SK-N-SH (cell line): ENCODE measurements around the gene LGALS8. TPM values are rescaled to one million over a fixed set of nuclear protein-coding genes. Genes with fewer than 3 reads are reported as not detected.
"Not testable (repeated sequence)": the region's sequence is repeated elsewhere in the genome, so short reads cannot be mapped to it uniquely, and the experiment has no call there.

Source experiments
- CTCF ChIA-PET: fragments of 300-600, 350-600 bp; formaldehyde crosslinking; extraction: SDS; loops from one replicate; lab custom pipeline; 2021; lab: Yijun Ruan, JAX
- POLR2A ChIA-PET: fragments of 350-600 bp; sonication (Branson Sonifier 250); formaldehyde crosslinking; extraction: SDS; loops from one replicate; lab custom pipeline; 2020; ENCODE audit warnings: antibody characterized with exemption, inconsistent platforms; lab: Yijun Ruan, JAX
- DNase-seq: peaks from one replicate; pipeline ENCODE4 v3.0.0; 2012
- H2AFZ ChIP-seq: fragments of 200-600 bp; sonication (generic); 2 replicates; pipeline ENCODE4 v1.8.1; 2016; ENCODE audit warnings: antibody characterized with exemption, mild to moderate bottlenecking, low read depth
- H3F3A ChIP-seq: fragments of 200-600 bp; sonication (generic); replicated peaks from 2 replicates; pipeline ENCODE3; 2016; ENCODE audit warnings: antibody characterized with exemption, mild to moderate bottlenecking; ENCODE audit not compliant: insufficient read depth
- H3K27ac ChIP-seq, 2 experiments: fragments of 200-500 bp in 1 of 2; fragments of 200-600 bp in 1 of 2; sonication (Bioruptor generic) in 1 of 2; sonication (generic), shearing (Covaris generic) in 1 of 2; 2 replicates each; pipeline versions ENCODE4 v1.5.1 to v1.6.1; 2014 to 2016; ENCODE audit warnings: low read depth in 2 of 2, inconsistent platforms in 1 of 2, low read length in 1 of 2, mild to moderate bottlenecking in 1 of 2, mixed read lengths in 1 of 2
- H3K27me3 ChIP-seq: fragments of 200-600 bp; sonication (generic), shearing (Covaris generic); 2 replicates; pipeline ENCODE4 v1.6.1; 2016; ENCODE audit warnings: mixed run types; ENCODE audit not compliant: insufficient read depth
- H3K36me3 ChIP-seq, 2 experiments: fragments of 200-500 bp in 1 of 2; fragments of 200-600 bp in 1 of 2; sonication (Bioruptor generic) in 1 of 2; sonication (generic) in 1 of 2; replicated peaks in 1 of 2; 2 replicates each; pipeline versions ENCODE3 to v1.5.1; 2014 to 2016; ENCODE audit warnings: low read length in 1 of 2, mild to moderate bottlenecking in 1 of 2; ENCODE audit not compliant: insufficient read depth in 2 of 2, control insufficient read depth in 1 of 2
- H3K4me1 ChIP-seq, 2 experiments: fragments of 200-500 bp in 1 of 2; fragments of 200-600 bp in 1 of 2; sonication (Bioruptor generic) in 1 of 2; sonication (generic), shearing (Covaris generic) in 1 of 2; 2 replicates each; pipeline versions ENCODE4 v1.5.1 to v1.6.1; 2014 to 2016; ENCODE audit warnings: low read depth in 1 of 2, low read length in 1 of 2, mixed run types in 1 of 2; ENCODE audit not compliant: insufficient read depth in 2 of 2, control insufficient read depth in 1 of 2
- H3K4me2 ChIP-seq: fragments of 200-600 bp; sonication (generic), shearing (Covaris generic); 2 replicates; pipeline ENCODE4 v1.6.1; 2017; ENCODE audit warnings: mixed run types
- H3K4me3 ChIP-seq, 2 experiments: fragments of 200-500 bp in 1 of 2; fragments of 200-600 bp in 1 of 2; sonication (Bioruptor generic) in 1 of 2; sonication (generic), shearing (Covaris generic) in 1 of 2; 2 replicates each; pipeline versions ENCODE4 v1.5.1 to v1.8.1; 2014 to 2016; ENCODE audit warnings: low read depth in 2 of 2, inconsistent platforms in 1 of 2, low read length in 1 of 2, mild to moderate bottlenecking in 1 of 2, mixed read lengths in 1 of 2, moderate library complexity in 1 of 2
- H3K79me2 ChIP-seq: fragments of 200-600 bp; sonication (generic); 2 replicates; pipeline ENCODE4 v1.8.1; 2017; ENCODE audit warnings: mild to moderate bottlenecking; ENCODE audit not compliant: insufficient read depth
- H3K9ac ChIP-seq: fragments of 200-600 bp; sonication (generic); 2 replicates; pipeline ENCODE4 v1.6.1; 2017; ENCODE audit warnings: mixed run types
- H3K9me2 ChIP-seq: fragments of 200-600 bp; sonication (generic); 2 replicates; pipeline ENCODE4 v1.6.1; 2017; ENCODE audit warnings: mixed run types
- H3K9me3 ChIP-seq: fragments of 200-600 bp; sonication (generic); 2 replicates; pipeline ENCODE4 v1.6.1; 2017; ENCODE audit warnings: mixed run types, mild to moderate bottlenecking, moderate library complexity
- H4K20me1 ChIP-seq: fragments of 200-600 bp; sonication (generic); 2 replicates; pipeline ENCODE4 v1.6.1; 2017; ENCODE audit warnings: mild to moderate bottlenecking, mixed run types; ENCODE audit not compliant: insufficient read depth
- ELF1 ChIP-seq: IDR thresholded peaks from 2 replicates; pipeline ENCODE4 v1.4.0; 2012
- NFIC ChIP-seq: IDR thresholded peaks from 2 replicates; pipeline ENCODE4 v1.4.0; 2012; ENCODE audit warnings: borderline replicate concordance
- RFX5 ChIP-seq: IDR thresholded peaks from 2 replicates; pipeline ENCODE4 v1.6.1; 2012; ENCODE audit warnings: mild to moderate bottlenecking, improper control_type of control experiment, low read length
- SMC3 ChIP-seq: IDR thresholded peaks from 2 replicates; pipeline ENCODE4 v1.6.1; 2012; ENCODE audit warnings: low read depth, low read length, improper control_type of control experiment
- TAF1 ChIP-seq: IDR thresholded peaks from 2 replicates; pipeline ENCODE4 v1.6.1; 2012; ENCODE audit warnings: low read depth, mild to moderate bottlenecking, low read length, moderate library complexity, borderline replicate concordance
- TCF12 ChIP-seq: IDR thresholded peaks from 2 replicates; pipeline ENCODE4 v1.4.0; 2012
- TEAD4 ChIP-seq: IDR thresholded peaks from 2 replicates; pipeline ENCODE4 v1.4.0; 2012; ENCODE audit warnings: mild to moderate bottlenecking, borderline replicate concordance; ENCODE audit not compliant: insufficient read depth
- YY1 ChIP-seq: IDR thresholded peaks from 2 replicates; pipeline ENCODE4 v1.4.0; 2012; ENCODE audit warnings: low read depth, mild to moderate bottlenecking
- WGBS: methylation state at CpG from one replicate; pipeline ENCODE4 v1.1.6; 2017; ENCODE audit warnings: low lambda C conversion rate; 5-methylcytosine and 5-hydroxymethylcytosine counted together
- polyA plus RNA-seq, 3 experiments: library from polyadenylated mRNA; depleted of rRNA; stranded (reverse); fragments of >200 nt; gene quantifications; 2 replicates each; pipeline ENCODE4 v1.2.3, GENCODE V29; 2012
- TF ChIP-seq, protein P1 (sequence below): IDR thresholded peaks from 2 replicates; pipeline ENCODE4 v1.4.0; 2012; ENCODE audit warnings: low read depth, borderline replicate concordance
- TF ChIP-seq, protein P2 (sequence below): IDR thresholded peaks from 2 replicates; pipeline ENCODE4; 2012

Gene LGALS8
- polyA plus RNA-seq, 1 of the 3 experiments (the other 2 are of a cell fraction) = 18.9 TPM

- TF ChIP-seq, protein P1, sequence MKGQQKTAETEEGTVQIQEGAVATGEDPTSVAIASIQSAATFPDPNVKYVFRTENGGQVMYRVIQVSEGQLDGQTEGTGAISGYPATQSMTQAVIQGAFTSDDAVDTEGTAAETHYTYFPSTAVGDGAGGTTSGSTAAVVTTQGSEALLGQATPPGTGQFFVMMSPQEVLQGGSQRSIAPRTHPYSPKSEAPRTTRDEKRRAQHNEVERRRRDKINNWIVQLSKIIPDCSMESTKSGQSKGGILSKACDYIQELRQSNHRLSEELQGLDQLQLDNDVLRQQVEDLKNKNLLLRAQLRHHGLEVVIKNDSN = no peak
- TF ChIP-seq ELF1 (no peak), YY1 (no peak)
These were observed 22.7 kb upstream of the LGALS8 start (continued) for GRCh38 chr1:236501093-236501492.

DNA sequence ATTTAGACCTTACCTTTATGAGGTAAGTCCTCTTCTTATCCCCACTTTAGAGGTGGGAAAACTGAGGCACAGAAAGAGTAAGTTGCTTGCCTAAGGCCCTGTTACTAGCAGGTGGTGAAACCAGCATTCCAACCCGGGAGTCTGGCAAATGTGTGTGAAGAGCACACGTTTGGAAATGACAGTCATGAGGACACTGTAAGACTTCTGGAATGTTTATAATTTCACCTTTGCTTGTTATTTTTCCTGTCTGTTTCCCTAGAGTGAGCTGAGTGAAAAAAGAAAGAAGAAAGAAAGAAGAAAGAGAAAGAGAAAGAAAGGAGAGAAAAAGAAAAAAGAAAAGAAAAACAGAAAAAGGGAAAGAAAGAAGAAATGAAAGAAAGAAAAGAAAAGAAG, 21.2 kb upstream of the LGALS8 start:
- H3K9me2 ChIP-seq = no peaks in the 10 kb centered on the region
- CTCF ChIA-PET = interaction anchor here (1.2 kb wide), 1 partner anchor 13 kb away, joined by 3 read pairs; no protein-coding TSS in a partner anchor
- no peaks in the 10 kb centered on the region for H4K20me1 ChIP-seq
- TF ChIP-seq TCF12 = peak; percentile 79
- no peak for TF ChIP-seq TEAD4
- TF ChIP-seq, protein P2, sequence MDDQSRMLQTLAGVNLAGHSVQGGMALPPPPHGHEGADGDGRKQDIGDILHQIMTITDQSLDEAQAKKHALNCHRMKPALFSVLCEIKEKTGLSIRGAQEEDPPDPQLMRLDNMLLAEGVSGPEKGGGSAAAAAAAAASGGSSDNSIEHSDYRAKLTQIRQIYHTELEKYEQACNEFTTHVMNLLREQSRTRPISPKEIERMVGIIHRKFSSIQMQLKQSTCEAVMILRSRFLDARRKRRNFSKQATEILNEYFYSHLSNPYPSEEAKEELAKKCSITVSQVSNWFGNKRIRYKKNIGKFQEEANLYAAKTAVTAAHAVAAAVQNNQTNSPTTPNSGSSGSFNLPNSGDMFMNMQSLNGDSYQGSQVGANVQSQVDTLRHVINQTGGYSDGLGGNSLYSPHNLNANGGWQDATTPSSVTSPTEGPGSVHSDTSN = peak; percentile 28; the same call in 1 of the 2 replicates
- H3K27ac ChIP-seq = no peak overlapping the region; a peak in 1 of 4 replicates
- DNase-seq = no peak
- peak overlapping the region; percentile 88; the same call in 1 of the 2 replicates for H2AFZ ChIP-seq
- no peak overlapping the region for H3K9ac ChIP-seq
- 6% methylated on average over 2 of the region's 2 CpGs for WGBS
- H3K4me1 ChIP-seq = peaks cover 5 to 6% of the 10 kb centered on the region in 2 experiments; a peak in 3 of 4 replicates
- H3K9me3 ChIP-seq = no peaks in the 10 kb centered on the region
- POLR2A ChIA-PET = no interaction called here
- H3K36me3 ChIP-seq = no peaks in the 10 kb centered on the region
- no peaks in the 10 kb centered on the region for H3F3A ChIP-seq
- no peaks in the 10 kb centered on the region for H3K79me2 ChIP-seq
- H3K4me2 ChIP-seq = 0 out of 2 replicates have a peak overlapping the region, but pooled peaks have one; percentile 35
- no peak overlapping the region for H3K4me3 ChIP-seq
- no peaks in the 10 kb centered on the region for H3K27me3 ChIP-seq

DNA sequence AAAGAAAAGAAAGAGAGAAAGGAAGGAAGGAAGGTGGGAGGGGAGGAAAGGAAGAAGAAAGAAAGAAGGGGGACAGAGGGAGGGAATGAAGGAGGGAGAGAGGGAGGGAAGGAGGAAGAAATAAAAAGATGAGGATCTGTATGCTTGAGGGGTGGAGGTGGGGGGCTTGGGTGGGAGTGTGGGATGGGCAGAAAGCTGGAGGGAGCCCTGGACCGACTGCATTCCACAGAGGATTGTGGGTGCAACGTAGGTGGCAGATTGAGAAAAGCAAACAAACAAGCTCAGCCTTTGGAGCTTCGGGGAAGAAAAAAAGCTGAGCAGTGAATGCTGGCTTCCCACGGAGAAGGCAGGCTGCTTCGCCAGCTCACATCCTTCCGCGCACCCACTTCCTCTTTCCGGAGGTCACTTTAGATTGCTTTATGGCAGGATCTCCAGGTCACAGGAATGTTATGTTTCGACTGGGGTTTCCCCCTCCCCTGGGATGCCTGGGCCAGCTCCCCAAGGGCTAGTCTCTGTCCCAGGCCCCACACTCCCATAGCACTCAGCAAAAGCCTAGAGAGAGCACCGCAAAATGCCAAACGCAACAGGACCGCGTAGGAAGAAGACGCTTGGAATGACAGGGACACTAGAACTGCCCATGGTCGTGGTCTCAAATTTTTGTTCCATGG, 20.7 kb upstream of the LGALS8 start:
- no peaks in the 10 kb centered on the region for H3K27me3 ChIP-seq
- no peaks in the 10 kb centered on the region for H3K36me3 ChIP-seq
- H3K27ac ChIP-seq = peak overlapping the region in 1 of 2 experiments; percentile 7; a peak in 1 of 4 replicates
- ChIA-PET CTCF (interaction anchor here (0.6 to 1.2 kb wide), 3 partner anchors 11 to 84 kb away, joined by 3 read pairs; no protein-coding TSS in a partner anchor), POLR2A (no interaction called here)
- 0 out of 2 replicates have a peak overlapping the region, but pooled peaks have one; percentile 35 for H3K4me2 ChIP-seq
- H3K9me2 ChIP-seq = no peaks in the 10 kb centered on the region
- TF ChIP-seq NFIC (no peak), RFX5 (no peak), TAF1 (no peak), ELF1 (no peak), SMC3 (no peak)
- no peak overlapping the region for H3K9ac ChIP-seq
- 65% methylated on average over 15 of the region's 15 CpGs for WGBS
- H3K4me3 ChIP-seq = no peak overlapping the region
- H2AFZ ChIP-seq = peak overlapping the region; percentile 88; the same call in 1 of the 2 replicates
- DNase-seq = no peak
- no peaks in the 10 kb centered on the region for H4K20me1 ChIP-seq
- no peaks in the 10 kb centered on the region for H3K9me3 ChIP-seq
- no peaks in the 10 kb centered on the region for H3K79me2 ChIP-seq
- no peaks in the 10 kb centered on the region for H3F3A ChIP-seq
- peaks cover 6 to 7% of the 10 kb centered on the region in 2 experiments; a peak in 3 of 4 replicates for H3K4me1 ChIP-seq

GRCh38 chr1:236504338-236504737, 19.4 kb upstream of the LGALS8 start:
- H3K27me3 ChIP-seq, H3K79me2 ChIP-seq, H3K9me3 ChIP-seq, H3K9me2 ChIP-seq, H3K27ac ChIP-seq, H3K36me3 ChIP-seq, DNase-seq, CTCF ChIA-PET, H3F3A ChIP-seq, H3K4me2 ChIP-seq, H2AFZ ChIP-seq, H3K9ac ChIP-seq, H4K20me1 ChIP-seq, H3K4me1 ChIP-seq, H3K4me3 ChIP-seq, POLR2A ChIA-PET: not testable (repeated sequence)
- 73% methylated on average over 3 of the region's 3 CpGs for WGBS
